H9 (cell line): Measurements from ENCODE around the gene OR1M1. TPM values are rescaled to one million over a fixed set of nuclear protein-coding genes. Genes with fewer than 3 reads are reported as not detected.

Source experiments
- DNase-seq: peaks from one replicate; pipeline ENCODE4 v3.0.0-alpha.2; 2017
- H2AFZ ChIP-seq: one replicate; pipeline ENCODE4 v1.6.1; 2013; ENCODE audit warnings: mild to moderate bottlenecking, low read length, control low read depth, moderate library complexity
- H2AK5ac ChIP-seq: 2 replicates; pipeline ENCODE4 v1.6.1; 2013; ENCODE audit warnings: low read length, control low read depth, mixed read lengths; ENCODE audit not compliant: insufficient read length
- H2BK120ac ChIP-seq: one replicate; pipeline ENCODE4 v1.6.1; 2013; ENCODE audit warnings: low read depth, mild to moderate bottlenecking, low read length, control low read depth, inconsistent platforms; ENCODE audit not compliant: poor library complexity, severe bottlenecking
- H2BK12ac ChIP-seq: 2 replicates; pipeline ENCODE4 v1.6.1; 2013; ENCODE audit warnings: low read length, control low read depth, mixed read lengths, low read depth; ENCODE audit not compliant: insufficient read length
- H2BK15ac ChIP-seq: 2 replicates; pipeline ENCODE4 v1.6.1; 2013; ENCODE audit warnings: low read depth, low read length, control low read depth
- H2BK20ac ChIP-seq: one replicate; pipeline ENCODE4 v1.6.1; 2013; ENCODE audit warnings: low read depth, mild to moderate bottlenecking, low read length, control low read depth, inconsistent platforms; ENCODE audit not compliant: poor library complexity, severe bottlenecking
- H2BK5ac ChIP-seq: 2 replicates; pipeline ENCODE4 v1.6.1; 2013; ENCODE audit warnings: low read length, control low read depth, mixed read lengths; ENCODE audit not compliant: insufficient read length
- H3K14ac ChIP-seq: 2 replicates; pipeline ENCODE4 v1.6.1; 2013; ENCODE audit warnings: low read length, control low read depth; ENCODE audit not compliant: insufficient read depth
- H3K18ac ChIP-seq: 2 replicates; pipeline ENCODE4 v1.6.1; 2013; ENCODE audit warnings: low read depth, mild to moderate bottlenecking, mixed read lengths, low read length, control low read depth; ENCODE audit not compliant: insufficient read length
- H3K23ac ChIP-seq: 2 replicates; pipeline ENCODE4 v1.6.1; 2013; ENCODE audit warnings: low read length, control low read depth, mixed read lengths, low read depth; ENCODE audit not compliant: insufficient read length
- H3K23me2 ChIP-seq: 2 replicates; pipeline ENCODE4 v1.6.1; 2013; ENCODE audit warnings: low read depth, mild to moderate bottlenecking, mixed read lengths, low read length, control low read depth; ENCODE audit not compliant: insufficient read length, poor library complexity, severe bottlenecking
- H3K27ac ChIP-seq: 2 replicates; pipeline ENCODE4 v1.5.1; 2013; ENCODE audit warnings: low read length, control low read depth, mixed read lengths, low read depth; ENCODE audit not compliant: insufficient read length
- H3K27me3 ChIP-seq: 2 replicates; pipeline ENCODE4 v1.6.1; 2013; ENCODE audit warnings: low read length, control low read depth, inconsistent platforms; ENCODE audit not compliant: insufficient read depth
- H3K4ac ChIP-seq: 2 replicates; pipeline ENCODE4 v1.6.1; 2013; ENCODE audit warnings: low read depth, mild to moderate bottlenecking, control low read depth, inconsistent platforms, low read length, moderate library complexity
- H3K4me1 ChIP-seq: 2 replicates; pipeline ENCODE4 v1.6.1; 2013; ENCODE audit warnings: low read length, control low read depth, inconsistent platforms; ENCODE audit not compliant: insufficient read depth
- H3K4me2 ChIP-seq: 2 replicates; pipeline ENCODE4 v1.6.1; 2013; ENCODE audit warnings: low read length, control low read depth, mixed read lengths; ENCODE audit not compliant: insufficient read length, insufficient read depth
- H3K56ac ChIP-seq: 2 replicates; pipeline ENCODE4 v1.6.1; 2013; ENCODE audit warnings: low read depth, mild to moderate bottlenecking, mixed read lengths, low read length, control low read depth; ENCODE audit not compliant: insufficient read length
- H3K79me1 ChIP-seq: 2 replicates; pipeline ENCODE4 v1.6.1; 2013; ENCODE audit warnings: low read depth, mild to moderate bottlenecking, moderate library complexity, low read length, control low read depth, inconsistent platforms; ENCODE audit not compliant: insufficient read depth, poor library complexity, severe bottlenecking
- H3K79me2 ChIP-seq: 2 replicates; pipeline ENCODE4 v1.6.1; 2013; ENCODE audit warnings: low read length, control low read depth, inconsistent platforms; ENCODE audit not compliant: insufficient read depth
- H3K9ac ChIP-seq: 2 replicates; pipeline ENCODE4 v1.6.1; 2013; ENCODE audit warnings: low read length, control low read depth, mixed read lengths; ENCODE audit not compliant: insufficient read length; ENCODE audit errors: extremely low read depth
- H3K9me3 ChIP-seq: one replicate; pipeline ENCODE4 v1.6.1; 2013; ENCODE audit warnings: low read depth, low read length, inconsistent platforms; ENCODE audit not compliant: control insufficient read depth
- H3T11ph ChIP-seq: one replicate; pipeline ENCODE4 v1.6.1; 2013; ENCODE audit warnings: mild to moderate bottlenecking, low read length, control low read depth, inconsistent platforms
- H4K20me1 ChIP-seq: one replicate; pipeline ENCODE4 v1.6.1; 2013; ENCODE audit not compliant: control insufficient read depth, insufficient read length, insufficient read depth
- H4K5ac ChIP-seq: 2 replicates; pipeline ENCODE4 v1.6.1; 2013; ENCODE audit warnings: low read depth, mild to moderate bottlenecking, mixed read lengths, low read length, control low read depth; ENCODE audit not compliant: insufficient read length
- H4K8ac ChIP-seq: replicated peaks from 2 replicates; pipeline ENCODE4 v1.6.1; 2013; ENCODE audit warnings: low read length, control low read depth, mixed read lengths, low read depth; ENCODE audit not compliant: insufficient read length
- H4K91ac ChIP-seq: 2 replicates; pipeline ENCODE4 v1.6.1; 2013; ENCODE audit warnings: low read depth, mild to moderate bottlenecking, moderate library complexity, mixed read lengths, low read length, control low read depth; ENCODE audit not compliant: insufficient read length
- H3K27ac Mint-ChIP-seq, 3 experiments: 2 replicates in 2 of 3; 3 replicates in 1 of 3; pipeline ENCODE4 v1.8.0; 2020 to 2021; ENCODE audit warnings: mixed read lengths in 3 of 3, mild to moderate bottlenecking in 1 of 3, moderate library complexity in 1 of 3
- H3K27me3 Mint-ChIP-seq: 2 replicates; pipeline ENCODE4 v1.8.0; 2021; ENCODE audit warnings: low read depth, mild to moderate bottlenecking, moderate library complexity, mixed read lengths
- H3K36me3 Mint-ChIP-seq, 3 experiments: 2 replicates in 2 of 3; 3 replicates in 1 of 3; pipeline ENCODE4 v1.8.0; 2020 to 2021; ENCODE audit warnings: low read depth in 3 of 3, mixed read lengths in 3 of 3; ENCODE audit not compliant: insufficient read depth in 1 of 3
- H3K4me1 Mint-ChIP-seq, 2 experiments: 2 replicates each; pipeline ENCODE4 v1.8.0; 2020; ENCODE audit warnings: mixed read lengths in 2 of 2
- H3K4me3 Mint-ChIP-seq, 2 experiments: 2 replicates in 1 of 2; 3 replicates in 1 of 2; pipeline ENCODE4 v1.8.0; 2020 to 2021; ENCODE audit warnings: mild to moderate bottlenecking in 2 of 2, mixed read lengths in 2 of 2, moderate library complexity in 1 of 2
- H3K9me3 Mint-ChIP-seq, 2 experiments: 2 replicates in 1 of 2; 3 replicates in 1 of 2; pipeline ENCODE4 v1.8.0; 2020; ENCODE audit warnings: mild to moderate bottlenecking in 2 of 2, mixed read lengths in 2 of 2, moderate library complexity in 1 of 2
- WGBS: extraction: QIAGEN DNeasy Blood & Tissue Kit; methylation state at CpG from one replicate; pipeline ENCODE4 v1.1.7; 2013; ENCODE audit warnings: missing lambda C conversion rate, low lambda C conversion rate, mixed read lengths; ENCODE audit not compliant: insufficient read length; ENCODE audit errors: extremely low coverage; 5-methylcytosine and 5-hydroxymethylcytosine counted together
- total RNA-seq: library from RNA; stranded (reverse); gene quantifications from 2 replicates; pipeline ENCODE4 v1.2.1, GENCODE V29; 2021
- TF ChIP-seq, protein P1 (sequence below): fragments of 200-600 bp; sonication (generic); conservative IDR thresholded peaks from 3 replicates; pipeline ENCODE4 v1.8.0; 2021; ENCODE audit warnings: antibody characterized with exemption, mild to moderate bottlenecking

Gene OR1M1
- total RNA-seq, 1 experiment from 2014 or later = not detected

DNA sequence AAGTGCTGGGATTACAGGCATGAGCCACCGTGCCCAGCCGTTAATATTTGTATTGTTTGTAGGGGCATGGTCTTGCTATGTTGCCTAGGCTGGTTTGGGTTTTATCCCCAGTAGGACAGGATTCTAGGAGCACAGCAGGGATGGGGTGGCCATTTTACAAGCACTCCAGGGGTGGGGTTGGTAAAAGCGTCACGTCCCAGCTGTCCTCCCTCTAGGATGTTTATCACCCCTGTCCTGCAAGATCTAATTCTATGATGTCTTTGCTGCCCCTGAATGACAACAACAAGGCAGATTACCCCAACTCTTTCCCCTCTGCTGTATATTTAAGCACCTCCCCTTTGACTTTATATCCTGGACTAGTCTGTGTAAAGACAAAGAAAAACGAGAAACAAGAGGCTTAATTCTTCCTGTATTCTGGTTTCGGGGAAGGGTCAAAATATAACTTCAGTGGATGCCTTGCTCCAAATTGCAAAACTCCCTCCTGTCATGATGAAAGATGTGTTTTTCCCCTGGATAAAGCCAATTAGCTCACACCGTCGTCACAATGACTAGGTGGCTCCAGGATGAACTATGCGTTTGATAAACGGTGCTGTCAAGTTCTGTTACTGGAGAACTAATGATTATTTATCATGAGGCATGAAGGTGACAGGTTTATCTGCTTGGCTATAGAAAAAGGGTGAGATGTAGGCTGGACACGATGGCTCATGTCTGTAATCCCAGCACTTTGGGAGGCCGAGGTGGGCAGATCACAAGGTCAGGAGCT lies 27.8 kb upstream of the OR1M1 start:
- no peak overlapping the region for H3K4me2 ChIP-seq
- H3K79me1 ChIP-seq = no peaks in the 10 kb centered on the region
- no peak overlapping the region for H4K91ac ChIP-seq
- no peak overlapping the region for H2BK5ac ChIP-seq
- no peaks in the 10 kb centered on the region; the same call in 1 of the 2 replicates for H3K4me1 ChIP-seq
- H3T11ph ChIP-seq = no peak overlapping the region
- no peak overlapping the region for H2BK20ac ChIP-seq
- H4K8ac ChIP-seq = no peak overlapping the region
- DNase-seq = no peak
- H2BK12ac ChIP-seq = no peak overlapping the region
- H3K27ac ChIP-seq = no peak overlapping the region
- H3K9me3 Mint-ChIP-seq = no peaks in the 10 kb centered on the region; a peak in 1 of 5 replicates
- no peak overlapping the region for H3K18ac ChIP-seq
- no peaks in the 10 kb centered on the region for H3K23me2 ChIP-seq
- no peak overlapping the region for H2AFZ ChIP-seq
- H3K27me3 Mint-ChIP-seq = no peaks in the 10 kb centered on the region
- H4K20me1 ChIP-seq = no peaks in the 10 kb centered on the region
- H3K27me3 ChIP-seq = no peaks in the 10 kb centered on the region
- no peaks in the 10 kb centered on the region for H3K79me2 ChIP-seq
- H3K9ac ChIP-seq = no peak overlapping the region
- H3K27ac Mint-ChIP-seq = peak overlapping the region in 1 of 3 experiments; percentile 80; a peak in 2 of 7 replicates
- H2BK15ac ChIP-seq = no peak overlapping the region
- no peak overlapping the region for H3K56ac ChIP-seq
- no peaks in the 10 kb centered on the region for H3K9me3 ChIP-seq
- H2AK5ac ChIP-seq = no peak overlapping the region
- H3K4me3 Mint-ChIP-seq = no peak overlapping the region
- no peak overlapping the region for H2BK120ac ChIP-seq
- H4K5ac ChIP-seq = no peak overlapping the region
- TF ChIP-seq, protein P1, sequence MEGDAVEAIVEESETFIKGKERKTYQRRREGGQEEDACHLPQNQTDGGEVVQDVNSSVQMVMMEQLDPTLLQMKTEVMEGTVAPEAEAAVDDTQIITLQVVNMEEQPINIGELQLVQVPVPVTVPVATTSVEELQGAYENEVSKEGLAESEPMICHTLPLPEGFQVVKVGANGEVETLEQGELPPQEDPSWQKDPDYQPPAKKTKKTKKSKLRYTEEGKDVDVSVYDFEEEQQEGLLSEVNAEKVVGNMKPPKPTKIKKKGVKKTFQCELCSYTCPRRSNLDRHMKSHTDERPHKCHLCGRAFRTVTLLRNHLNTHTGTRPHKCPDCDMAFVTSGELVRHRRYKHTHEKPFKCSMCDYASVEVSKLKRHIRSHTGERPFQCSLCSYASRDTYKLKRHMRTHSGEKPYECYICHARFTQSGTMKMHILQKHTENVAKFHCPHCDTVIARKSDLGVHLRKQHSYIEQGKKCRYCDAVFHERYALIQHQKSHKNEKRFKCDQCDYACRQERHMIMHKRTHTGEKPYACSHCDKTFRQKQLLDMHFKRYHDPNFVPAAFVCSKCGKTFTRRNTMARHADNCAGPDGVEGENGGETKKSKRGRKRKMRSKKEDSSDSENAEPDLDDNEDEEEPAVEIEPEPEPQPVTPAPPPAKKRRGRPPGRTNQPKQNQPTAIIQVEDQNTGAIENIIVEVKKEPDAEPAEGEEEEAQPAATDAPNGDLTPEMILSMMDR = no peak
- H3K23ac ChIP-seq = no peak overlapping the region
- no peak overlapping the region for H3K14ac ChIP-seq
- no peaks in the 10 kb centered on the region; a peak in 1 of 7 replicates for H3K36me3 Mint-ChIP-seq
- H3K4ac ChIP-seq = no peak overlapping the region
- peaks cover 21 to 33% of the 10 kb centered on the region in 2 experiments for H3K4me1 Mint-ChIP-seq
- no CpG with 5 or more reads among the region's 12 CpGs for WGBS
